Activated T-cell treated with anti-CD3 and anti-CD28 coated beads for 48 hours (primary cell): ENCODE measurements around the gene MIOX.

Experiments
- DNase-seq: peaks from one replicate; pipeline ENCODE4 v3.0.0-alpha.2; 2020; ENCODE audit warnings: low read depth

The MIOX gene

GRCh38 chr22:50473855-50474671 lies 12.6 kb upstream of the MIOX start:
- no peak for DNase-seq

GRCh38 chr22:50474710-50475651 lies 11.7 kb upstream of the MIOX start, which contains the start of gene SBF1:
Gene SBF1, minus strand, starts transcription at chr22:50475035. Its CDS starts 195 bp downstream, at chr22:50474840.
- peak; percentile 90 for DNase-seq

GRCh38 chr22:50475652-50476002 lies 11.0 kb upstream of the MIOX start:
- no peak for DNase-seq

GRCh38 chr22:50476868-50477267 lies 9.8 kb upstream of the MIOX start:
- DNase-seq, result no peak

GRCh38 chr22:50477923-50478322 lies 8.7 kb upstream of the MIOX start:
- DNase-seq, result no peak

GRCh38 chr22:50479721-50480120 lies 6.9 kb upstream of the MIOX start:
- DNase-seq, result no peak

- DNase-seq, result no peak
Observed at GRCh38 chr22:50481045-50481439, 5.6 kb upstream of the MIOX start.

- DNase-seq, result peak; percentile 61
Observed at GRCh38 chr22:50481440-50482106, 5.1 kb upstream of the MIOX start, which contains the start of gene ADM2. Gene ADM2, plus strand, starts transcription at chr22:50481543. Its CDS starts 305 bp downstream, at chr22:50481848.

GRCh38 chr22:50482107-50483074 lies 4.3 kb upstream of the MIOX start:
- DNase-seq, result no peak

GRCh38 chr22:50483106-50483505 lies 3.6 kb upstream of the MIOX start:
- no peak for DNase-seq

- no peak for DNase-seq
Observed at GRCh38 chr22:50483556-50483955, 3.1 kb upstream of the MIOX start.

- no peak for DNase-seq
Observed at GRCh38 chr22:50483977-50484853, 2.4 kb upstream of the MIOX start.

- DNase-seq, result no peak
Observed at GRCh38 chr22:50485221-50486131, 1.2 kb upstream of the MIOX start.

GRCh38 chr22:50487290-50488005 lies 789 bp downstream of the MIOX start:
- DNase-seq, result no peak

GRCh38 chr22:50488006-50488677 lies 1.5 kb downstream of the MIOX start:
- DNase-seq, result no peak

- DNase-seq, result no peak
Observed at GRCh38 chr22:50488886-50489285, 2.2 kb downstream of the MIOX start.

GRCh38 chr22:50489363-50490243 lies 2.9 kb downstream of the MIOX start:
- DNase-seq, result no peak
